GM18511 (cell line): ENCODE data around the gene ARFIP2.

Source experiments
- ATAC-seq: cut with Tn5 transposase; IDR thresholded peaks from one replicate; pipeline ENCODE4 v1.9.1; 2021; ENCODE audit warnings: mild to moderate bottlenecking, moderate library complexity; ENCODE audit not compliant: unreplicated experiment

ARFIP2 gene

DNA sequence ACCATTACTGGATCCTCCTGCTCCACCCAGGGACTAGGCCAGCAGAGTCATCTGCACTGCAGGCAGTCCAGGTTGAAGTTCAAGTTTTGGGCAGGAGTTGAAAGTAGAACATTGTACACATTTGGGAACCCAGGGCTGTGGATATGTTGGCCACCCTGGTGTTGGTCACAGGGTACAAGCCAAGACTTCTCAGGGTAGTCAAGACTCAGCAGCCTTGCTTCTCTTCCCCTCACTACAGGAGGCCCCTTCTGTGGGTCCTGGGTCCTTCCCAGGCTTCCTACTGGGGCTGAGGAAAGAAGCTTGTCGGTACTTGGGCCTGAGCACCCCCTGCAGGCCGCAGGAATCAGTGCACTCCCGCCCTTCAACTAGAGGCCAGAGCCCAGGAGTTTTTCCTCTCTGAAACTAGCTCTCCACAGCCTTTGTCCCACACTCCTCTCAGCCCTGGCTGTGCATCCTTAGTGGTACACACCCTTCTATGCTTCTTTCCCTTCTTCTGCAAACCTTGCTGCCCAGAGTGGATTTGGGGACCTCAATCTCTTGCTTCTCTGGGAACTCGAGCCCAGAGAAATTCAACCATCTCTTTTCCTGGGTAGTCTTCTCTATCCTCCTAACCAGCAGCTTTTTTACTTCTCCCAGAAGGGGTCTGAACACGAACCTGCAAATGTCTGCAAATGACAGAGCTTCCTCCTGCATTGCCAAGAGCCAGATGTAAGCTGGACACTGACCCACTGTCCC lies 37.7 kb downstream of the ARFIP2 start:
- ATAC-seq: peak; percentile 90

- no peak for ATAC-seq
These were observed 38.7 kb downstream of the ARFIP2 start for GRCh38 chr11:6442441-6442840.

DNA sequence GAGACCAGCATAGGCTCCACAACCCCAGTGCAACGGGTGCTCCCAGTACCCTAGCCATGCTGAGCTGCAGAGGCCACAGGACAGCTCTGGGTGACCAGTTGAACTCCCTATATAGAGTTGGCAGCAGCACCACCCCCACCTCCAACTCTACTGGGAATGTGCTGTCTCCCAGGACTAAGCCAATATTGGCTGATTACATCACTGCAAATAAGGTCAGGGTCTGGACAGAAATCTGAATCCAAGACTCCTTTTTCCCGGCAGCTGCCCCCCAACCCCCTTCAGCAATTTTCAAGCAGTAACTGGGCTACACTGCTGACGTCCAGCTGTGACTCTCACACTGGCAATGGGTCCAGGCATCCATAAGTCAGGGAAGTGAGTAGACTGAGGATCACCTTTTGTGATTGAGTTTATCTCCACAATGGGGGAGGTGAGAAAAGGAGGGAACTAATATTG lies 40.2 kb downstream of the ARFIP2 start, which contains the start of gene HPX:
HPX (minus strand) TSS at position 82 of the 453 bp plus-strand sequence; CDS start at position 58, 24 bp downstream.
- ATAC-seq: no peak

GRCh38 chr11:6438979-6439571 lies 42.1 kb downstream of the ARFIP2 start:
- ATAC-seq: no peak

GRCh38 chr11:6437993-6438392 lies 43.1 kb downstream of the ARFIP2 start:
- ATAC-seq: no peak

DNA sequence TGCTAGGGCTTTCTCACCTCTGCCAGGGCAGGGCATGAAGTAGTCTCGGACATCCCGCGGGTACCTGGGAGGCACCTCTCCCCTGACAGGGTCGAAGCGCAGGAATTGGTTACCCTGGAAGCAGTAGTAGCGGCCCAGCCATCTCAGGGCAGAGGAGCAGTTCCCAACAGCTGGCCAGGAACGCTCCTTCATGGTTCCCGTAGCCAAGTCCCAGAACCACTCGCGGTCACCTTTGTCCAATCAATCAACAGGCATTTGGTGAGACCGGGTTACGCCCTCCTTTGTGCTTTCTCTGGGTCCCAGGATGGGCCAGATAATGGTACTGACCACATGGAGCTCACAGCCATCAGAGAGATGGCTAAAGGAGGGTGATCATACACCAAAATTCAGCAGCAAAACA lies 43.7 kb downstream of the ARFIP2 start:
- ATAC-seq: no peak

DNA sequence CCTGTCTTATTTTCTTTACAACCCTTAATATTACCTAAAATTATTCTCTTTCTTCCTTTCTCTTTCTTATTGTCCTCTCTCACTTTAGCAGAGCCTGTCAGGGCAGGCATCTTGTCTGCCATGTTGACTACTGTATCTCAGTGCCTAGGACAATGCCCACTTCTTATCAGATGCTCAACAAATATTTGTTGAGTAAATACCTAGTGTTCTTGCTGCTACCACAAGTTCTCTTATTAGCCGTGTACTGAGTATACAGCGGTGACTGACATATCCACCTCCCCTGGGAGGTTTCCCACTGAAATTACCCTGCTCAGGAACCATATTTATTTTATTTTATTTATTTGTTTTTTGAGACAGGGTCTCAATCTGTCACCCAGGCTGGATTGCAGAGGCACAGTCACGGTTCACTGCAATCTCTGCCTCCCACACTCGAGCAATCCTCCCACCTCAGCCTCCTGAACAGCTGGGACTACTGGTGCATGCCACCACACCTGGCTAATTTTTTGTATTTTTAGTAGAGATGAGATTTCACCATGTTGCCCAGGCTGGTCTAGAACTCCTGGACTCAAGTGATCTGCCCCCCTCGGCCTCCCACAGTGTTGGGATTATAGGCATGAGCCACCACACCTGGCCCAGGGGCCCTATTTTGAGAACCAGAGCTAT lies 47.0 kb downstream of the ARFIP2 start:
- peak; percentile 51 for ATAC-seq

- no peak for ATAC-seq
These were observed 49.3 kb downstream of the ARFIP2 start for GRCh38 chr11:6431861-6432260.

GRCh38 chr11:6427516-6427915 lies 53.6 kb downstream of the ARFIP2 start:
- ATAC-seq: no peak
